Measurements from ENCODE around the gene ARHGAP6. TPM values are rescaled to one million over a fixed set of nuclear protein-coding genes. Genes with fewer than 3 reads are reported as not detected.

Gene ARHGAP6
- total and polyA plus RNA-seq, 9 of the 15 experiments (the other 6 are each of a cell fraction or from before 2014, with no cell fraction given), result 12.5 to 63.6 (median 41.8) TPM

GRCh38 chrX:11257711-11258110, 408.0 kb downstream of the ARHGAP6 start:
- Histone ChIP-seq H4K20me1 (replicated peaks; ENCODE audit: control insufficient read depth, insufficient read depth, low read length) (no peaks in the 10 kb centered on the region), H2AFZ (ENCODE audit: low read depth, low read length) (no peak overlapping the region), H3K9me3 (replicated peaks; ENCODE audit: control insufficient read depth, insufficient read depth, low read depth, low read length) (no peaks in the 10 kb centered on the region), H3K4me2 (ENCODE audit: insufficient read depth, low read length) (no peak overlapping the region), H3K4me1 (replicated peaks in 1 of 2; ENCODE audit: control insufficient read depth in 2 of 2, insufficient read depth in 2 of 2, low read length in 2 of 2) (peaks cover 3 to 43% of the 10 kb centered on the region in 2 experiments; a peak in 3 of 5 replicates), H3K79me2 (ENCODE audit: control insufficient read depth, insufficient read depth, low read length) (peaks cover 76% of the 10 kb centered on the region), H3K9me1 (ENCODE audit: control insufficient read depth, insufficient read depth, low read length) (no peaks in the 10 kb centered on the region), H3K36me3 (ENCODE audit: control insufficient read depth, insufficient read depth, low read length) (peaks cover 12% of the 10 kb centered on the region), H3K4me3 (no peak overlapping the region), H3K27ac (ENCODE audit: extremely low read depth, low read depth, low read length) (no peak overlapping the region), H3K27me3 (ENCODE audit: control insufficient read depth in 2 of 2, insufficient read depth in 2 of 2, low read length in 2 of 2) (no peaks in the 10 kb centered on the region), H3K9ac (ENCODE audit: insufficient read depth in 1 of 2, low read depth in 2 of 2, low read length in 2 of 2) (no peak overlapping the region)
- no peak for ATAC-seq
- ChIA-PET POLR2A (interaction anchor here (0.7 kb wide), 1 partner anchor 100 kb away, joined by 3 read pairs; no protein-coding TSS in a partner anchor), CTCF (ENCODE audit: low intra/inter-chr PET ratio) (no interaction called here)
- TF ChIP-seq ELF2 (CRISPR knock-in tag; IDR thresholded peaks at IDR 0.05), result no peak
- TF ChIP-seq SETDB1 (IDR thresholded peaks at IDR 0.05; ENCODE audit: low read length), result no peak
- TF ChIP-seq ZNF134 (CRISPR knock-in tag; conservative IDR thresholded peaks at IDR 0.05), result no peak
- intact Hi-C loops (cut with micrococcal nuclease) (loop anchor here (2.0 kb wide), 1 partner anchor 71 kb away; no protein-coding TSS in a partner anchor), in situ Hi-C loops (cut with MboI) (no loop called here)
- WGBS (ENCODE audit: insufficient coverage, low coverage, missing lambda C conversion rate), result 39% methylated on average over 2 of the region's 2 CpGs
- DNase-seq (ENCODE audit: extremely low read depth in 1 of 4, low spot score in 3 of 4), result no peak
- FAIRE-seq, result peak; percentile 26
- BruUV-seq (replicated peaks), result no TSS peak

DNA sequence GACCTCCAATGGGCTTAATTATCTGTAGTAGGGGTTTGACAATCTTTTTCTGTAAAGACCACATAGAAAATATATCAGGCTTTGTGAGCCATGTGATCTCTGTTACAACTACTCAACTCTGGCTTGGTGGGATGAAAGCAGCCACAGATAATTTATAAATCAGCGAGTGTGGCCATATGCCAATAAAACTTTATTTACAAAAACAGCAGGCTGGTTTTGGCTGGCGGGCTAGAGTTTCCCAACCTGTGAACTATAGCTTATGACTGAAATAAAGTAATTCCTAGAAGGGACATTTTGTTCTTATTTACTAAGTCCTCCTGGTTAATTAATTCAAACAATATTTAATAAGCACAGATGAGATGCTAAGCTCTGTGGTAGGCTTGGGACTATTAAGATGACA, 408.4 kb downstream of the ARHGAP6 start:
- DNase-seq (ENCODE audit: extremely low read depth in 1 of 4, low spot score in 3 of 4) (no peak), FAIRE-seq (no peak), ATAC-seq (no peak)
- Histone ChIP-seq H3K9me1 (ENCODE audit: control insufficient read depth, insufficient read depth, low read length) (no peaks in the 10 kb centered on the region), H3K9ac (ENCODE audit: insufficient read depth in 1 of 2, low read depth in 2 of 2, low read length in 2 of 2) (no peak overlapping the region), H3K9me3 (replicated peaks; ENCODE audit: control insufficient read depth, insufficient read depth, low read depth, low read length) (no peaks in the 10 kb centered on the region), H3K27me3 (ENCODE audit: control insufficient read depth in 2 of 2, insufficient read depth in 2 of 2, low read length in 2 of 2) (no peaks in the 10 kb centered on the region), H3K4me1 (replicated peaks in 1 of 2; ENCODE audit: control insufficient read depth in 2 of 2, insufficient read depth in 2 of 2, low read length in 2 of 2) (peaks cover 3 to 45% of the 10 kb centered on the region in 2 experiments; a peak in 3 of 5 replicates), H2AFZ (ENCODE audit: low read depth, low read length) (no peak overlapping the region), H3K4me3 (no peak overlapping the region), H4K20me1 (replicated peaks; ENCODE audit: control insufficient read depth, insufficient read depth, low read length) (no peaks in the 10 kb centered on the region), H3K79me2 (ENCODE audit: control insufficient read depth, insufficient read depth, low read length) (peaks cover 75% of the 10 kb centered on the region), H3K4me2 (ENCODE audit: insufficient read depth, low read length) (no peak overlapping the region), H3K27ac (ENCODE audit: extremely low read depth, low read depth, low read length) (no peak overlapping the region), H3K36me3 (ENCODE audit: control insufficient read depth, insufficient read depth, low read length) (peaks cover 17% of the 10 kb centered on the region)
- ChIA-PET POLR2A (interaction anchor here (0.5 to 0.7 kb wide), 2 partner anchors 75 to 100 kb away, joined by 3 read pairs; no protein-coding TSS in a partner anchor), CTCF (ENCODE audit: low intra/inter-chr PET ratio) (no interaction called here)
- in situ Hi-C loops (cut with MboI) (no loop called here), intact Hi-C loops (cut with micrococcal nuclease) (no loop called here)
- BruUV-seq (replicated peaks), result no TSS peak
- WGBS (ENCODE audit: insufficient coverage, low coverage, missing lambda C conversion rate), result 95% methylated on average over 2 of the region's 2 CpGs
- TF ChIP-seq, protein P1, sequence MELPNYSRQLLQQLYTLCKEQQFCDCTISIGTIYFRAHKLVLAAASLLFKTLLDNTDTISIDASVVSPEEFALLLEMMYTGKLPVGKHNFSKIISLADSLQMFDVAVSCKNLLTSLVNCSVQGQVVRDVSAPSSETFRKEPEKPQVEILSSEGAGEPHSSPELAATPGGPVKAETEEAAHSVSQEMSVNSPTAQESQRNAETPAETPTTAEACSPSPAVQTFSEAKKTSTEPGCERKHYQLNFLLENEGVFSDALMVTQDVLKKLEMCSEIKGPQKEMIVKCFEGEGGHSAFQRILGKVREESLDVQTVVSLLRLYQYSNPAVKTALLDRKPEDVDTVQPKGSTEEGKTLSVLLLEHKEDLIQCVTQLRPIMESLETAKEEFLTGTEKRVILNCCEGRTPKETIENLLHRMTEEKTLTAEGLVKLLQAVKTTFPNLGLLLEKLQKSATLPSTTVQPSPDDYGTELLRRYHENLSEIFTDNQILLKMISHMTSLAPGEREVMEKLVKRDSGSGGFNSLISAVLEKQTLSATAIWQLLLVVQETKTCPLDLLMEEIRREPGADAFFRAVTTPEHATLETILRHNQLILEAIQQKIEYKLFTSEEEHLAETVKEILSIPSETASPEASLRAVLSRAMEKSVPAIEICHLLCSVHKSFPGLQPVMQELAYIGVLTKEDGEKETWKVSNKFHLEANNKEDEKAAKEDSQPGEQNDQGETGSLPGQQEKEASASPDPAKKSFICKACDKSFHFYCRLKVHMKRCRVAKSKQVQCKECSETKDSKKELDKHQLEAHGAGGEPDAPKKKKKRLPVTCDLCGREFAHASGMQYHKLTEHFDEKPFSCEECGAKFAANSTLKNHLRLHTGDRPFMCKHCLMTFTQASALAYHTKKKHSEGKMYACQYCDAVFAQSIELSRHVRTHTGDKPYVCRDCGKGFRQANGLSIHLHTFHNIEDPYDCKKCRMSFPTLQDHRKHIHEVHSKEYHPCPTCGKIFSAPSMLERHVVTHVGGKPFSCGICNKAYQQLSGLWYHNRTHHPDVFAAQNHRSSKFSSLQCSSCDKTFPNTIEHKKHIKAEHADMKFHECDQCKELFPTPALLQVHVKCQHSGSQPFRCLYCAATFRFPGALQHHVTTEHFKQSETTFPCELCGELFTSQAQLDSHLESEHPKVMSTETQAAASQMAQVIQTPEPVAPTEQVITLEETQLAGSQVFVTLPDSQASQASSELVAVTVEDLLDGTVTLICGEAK (IDR thresholded peaks at IDR 0.05), result peak; percentile 92
- TF ChIP-seq, protein P1 (CRISPR knock-in tag; IDR thresholded peaks at IDR 0.05), result peak; percentile 72
- TF ChIP-seq ATF7 (IDR thresholded peaks at IDR 0.05), result no peak
